Measurements from ENCODE around the gene POLR2H.

The POLR2H gene

GRCh38 chr3:184381261-184382224 lies 20.0 kb downstream of the POLR2H start:
- in situ Hi-C loops (cut with HindIII; ENCODE audit: low pct_unique_long_range_greater_than_20kb, low sequenced_read_pairs): no loop called here
- no peak for TF ChIP-seq JUND (IDR thresholded peaks at IDR 0.05; ENCODE audit: low read depth)
- DNase-seq (ENCODE audit: low read depth in 1 of 2, low spot score in 1 of 2): no peak

GRCh38 chr3:184382326-184383032 lies 21.0 kb downstream of the POLR2H start:
- no peak for DNase-seq (ENCODE audit: low read depth in 1 of 2, low spot score in 1 of 2)
- in situ Hi-C loops (cut with HindIII; ENCODE audit: low pct_unique_long_range_greater_than_20kb, low sequenced_read_pairs): no loop called here
- no peak for TF ChIP-seq JUND (IDR thresholded peaks at IDR 0.05; ENCODE audit: low read depth)

- DNase-seq (ENCODE audit: low read depth in 1 of 2, low spot score in 1 of 2): no peak
- in situ Hi-C loops (cut with HindIII; ENCODE audit: low pct_unique_long_range_greater_than_20kb, low sequenced_read_pairs): no loop called here
- no peak for TF ChIP-seq JUND (IDR thresholded peaks at IDR 0.05; ENCODE audit: low read depth)
These were observed 21.7 kb downstream of the POLR2H start for GRCh38 chr3:184383033-184383740.

- DNase-seq (ENCODE audit: low read depth in 1 of 2, low spot score in 1 of 2): no peak
- in situ Hi-C loops (cut with HindIII; ENCODE audit: low pct_unique_long_range_greater_than_20kb, low sequenced_read_pairs): no loop called here
- no peak for TF ChIP-seq JUND (IDR thresholded peaks at IDR 0.05; ENCODE audit: low read depth)
These were observed 22.8 kb downstream of the POLR2H start for GRCh38 chr3:184384342-184384741.

- no peak for DNase-seq (ENCODE audit: low read depth in 1 of 2, low spot score in 1 of 2)
- TF ChIP-seq JUND (IDR thresholded peaks at IDR 0.05; ENCODE audit: low read depth): no peak
- in situ Hi-C loops (cut with HindIII; ENCODE audit: low pct_unique_long_range_greater_than_20kb, low sequenced_read_pairs): no loop called here
These were observed 23.4 kb downstream of the POLR2H start for GRCh38 chr3:184384856-184385422.

GRCh38 chr3:184386047-184386806 lies 24.7 kb downstream of the POLR2H start:
- DNase-seq (ENCODE audit: low read depth in 1 of 2, low spot score in 1 of 2): no peak
- no peak for TF ChIP-seq JUND (IDR thresholded peaks at IDR 0.05; ENCODE audit: low read depth)
- in situ Hi-C loops (cut with HindIII; ENCODE audit: low pct_unique_long_range_greater_than_20kb, low sequenced_read_pairs): no loop called here

GRCh38 chr3:184387174-184387714 lies 25.7 kb downstream of the POLR2H start:
- DNase-seq (ENCODE audit: low read depth in 1 of 2, low spot score in 1 of 2): no peak
- in situ Hi-C loops (cut with HindIII; ENCODE audit: low pct_unique_long_range_greater_than_20kb, low sequenced_read_pairs): no loop called here
- no peak for TF ChIP-seq JUND (IDR thresholded peaks at IDR 0.05; ENCODE audit: low read depth)

- DNase-seq (ENCODE audit: low read depth in 1 of 2, low spot score in 1 of 2): no peak
- TF ChIP-seq JUND (IDR thresholded peaks at IDR 0.05; ENCODE audit: low read depth): no peak
- in situ Hi-C loops (cut with HindIII; ENCODE audit: low pct_unique_long_range_greater_than_20kb, low sequenced_read_pairs): no loop called here
These were observed 26.8 kb downstream of the POLR2H start for GRCh38 chr3:184388164-184388935.

- in situ Hi-C loops (cut with HindIII; ENCODE audit: low pct_unique_long_range_greater_than_20kb, low sequenced_read_pairs): no loop called here
- no peak for DNase-seq (ENCODE audit: low read depth in 1 of 2, low spot score in 1 of 2)
- TF ChIP-seq JUND (IDR thresholded peaks at IDR 0.05; ENCODE audit: low read depth): no peak
These were observed 27.4 kb downstream of the POLR2H start for GRCh38 chr3:184388936-184389230.

GRCh38 chr3:184389384-184389783 lies 27.9 kb downstream of the POLR2H start:
- DNase-seq (ENCODE audit: low read depth in 1 of 2, low spot score in 1 of 2): no peak
- in situ Hi-C loops (cut with HindIII; ENCODE audit: low pct_unique_long_range_greater_than_20kb, low sequenced_read_pairs): no loop called here
- no peak for TF ChIP-seq JUND (IDR thresholded peaks at IDR 0.05; ENCODE audit: low read depth)

GRCh38 chr3:184389935-184390528 lies 28.5 kb downstream of the POLR2H start:
- DNase-seq (ENCODE audit: low read depth in 1 of 2, low spot score in 1 of 2): no peak
- in situ Hi-C loops (cut with HindIII; ENCODE audit: low pct_unique_long_range_greater_than_20kb, low sequenced_read_pairs): no loop called here
- no peak for TF ChIP-seq JUND (IDR thresholded peaks at IDR 0.05; ENCODE audit: low read depth)
